Measurements from ENCODE around the gene DZANK1. TPM values are rescaled to one million over a fixed set of nuclear protein-coding genes. Genes with fewer than 3 reads are reported as not detected.

Gene DZANK1
- total and polyA plus RNA-seq, 9 donors, result 1.5 to 3.9 (median 1.8) TPM

GRCh38 chr20:18443886-18444285 is 22.9 kb downstream of the DZANK1 start:
- Histone ChIP-seq H3K9me3 (replicated peaks; ENCODE audit: control insufficient read depth, low read depth, low read length) (no peaks in the 10 kb centered on the region), H3K27me3 (ENCODE audit: control insufficient read depth, insufficient read depth, low read length) (no peaks in the 10 kb centered on the region), H3K4me1 (ENCODE audit: control insufficient read depth, insufficient read depth, low read length) (peaks cover 4% of the 10 kb centered on the region), H3K36me3 (ENCODE audit: control insufficient read depth, insufficient read depth, low read length) (no peaks in the 10 kb centered on the region), H3K4me3 (ENCODE audit: low read length) (no peak overlapping the region), H3K27ac (ENCODE audit: low read length) (no peak overlapping the region)
- 60% methylated on average over 4 of the region's 4 CpGs for WGBS (ENCODE audit: insufficient coverage)
- peak; percentile 9 for DNase-seq

DNA sequence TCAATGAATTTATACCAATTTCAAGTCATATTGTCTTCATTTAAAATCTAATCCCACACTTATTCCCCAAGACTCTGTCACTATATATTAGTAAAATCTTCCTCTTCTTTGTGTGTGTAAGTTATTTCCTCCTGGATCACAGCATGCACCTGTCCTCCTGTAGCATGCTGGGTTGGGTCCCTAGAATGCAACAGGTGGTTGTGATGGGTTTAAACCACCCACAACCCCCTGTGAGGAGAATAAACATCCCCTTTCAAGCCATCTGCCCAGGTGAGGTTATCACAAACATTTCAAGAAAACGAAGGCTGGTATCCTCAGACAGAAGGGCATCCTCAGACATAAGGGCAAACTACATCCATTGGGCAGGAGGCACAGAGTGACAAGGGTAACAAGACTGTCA is 26.4 kb downstream of the DZANK1 start:
- Histone ChIP-seq H3K36me3 (ENCODE audit: control insufficient read depth, insufficient read depth, low read length) (no peaks in the 10 kb centered on the region), H3K9me3 (replicated peaks; ENCODE audit: control insufficient read depth, low read depth, low read length) (no peaks in the 10 kb centered on the region), H3K4me1 (ENCODE audit: control insufficient read depth, insufficient read depth, low read length) (peaks cover 4% of the 10 kb centered on the region), H3K27ac (ENCODE audit: low read length) (no peak overlapping the region), H3K27me3 (ENCODE audit: control insufficient read depth, insufficient read depth, low read length) (no peaks in the 10 kb centered on the region), H3K4me3 (ENCODE audit: low read length) (no peak overlapping the region)
- no peak for DNase-seq
- 0% methylated on average over 1 of the region's 1 CpG for WGBS (ENCODE audit: insufficient coverage)

DNA sequence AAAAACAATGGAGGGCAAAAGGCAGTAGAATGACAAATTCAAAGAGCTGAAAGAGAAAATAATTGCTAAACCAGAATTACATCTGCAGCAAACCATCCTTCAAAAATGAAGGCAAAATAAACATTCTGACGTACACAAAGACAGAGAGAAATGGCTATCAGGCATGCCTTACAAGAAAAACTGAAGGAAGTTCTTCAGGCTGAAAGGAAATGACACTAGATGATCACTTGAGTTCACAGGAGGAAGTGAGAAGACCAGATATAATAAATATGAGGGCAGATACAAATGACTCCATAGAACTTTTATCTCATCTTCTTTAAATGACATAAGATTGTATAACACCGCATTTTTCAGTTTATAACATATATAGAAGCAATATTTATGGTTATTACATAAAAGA is 30.0 kb downstream of the DZANK1 start:
- no peaks in the 10 kb centered on the region for H3K27me3 ChIP-seq (ENCODE audit: control insufficient read depth, insufficient read depth, low read length)
- peak; percentile 12 for DNase-seq
- no peaks in the 10 kb centered on the region for H3K4me1 ChIP-seq (ENCODE audit: control insufficient read depth, insufficient read depth, low read length)
- no peaks in the 10 kb centered on the region for H3K36me3 ChIP-seq (ENCODE audit: control insufficient read depth, insufficient read depth, low read length)
- WGBS (ENCODE audit: insufficient coverage), result no CpG with 5 or more reads among the region's 2 CpGs
- no peak overlapping the region for H3K27ac ChIP-seq (ENCODE audit: low read length)
- no peak overlapping the region for H3K4me3 ChIP-seq (ENCODE audit: low read length)
- H3K9me3 ChIP-seq (replicated peaks; ENCODE audit: control insufficient read depth, low read depth, low read length), result no peaks in the 10 kb centered on the region

- DNase-seq, result no peak
- no peaks in the 10 kb centered on the region for H3K27me3 ChIP-seq (ENCODE audit: control insufficient read depth, insufficient read depth, low read length)
- H3K36me3 ChIP-seq (ENCODE audit: control insufficient read depth, insufficient read depth, low read length), result peaks cover 2% of the 10 kb centered on the region
- H3K27ac ChIP-seq (ENCODE audit: low read length), result no peak overlapping the region
- H3K4me1 ChIP-seq (ENCODE audit: control insufficient read depth, insufficient read depth, low read length), result no peaks in the 10 kb centered on the region
- 48% methylated on average over 5 of the region's 6 CpGs for WGBS (ENCODE audit: insufficient coverage)
- no peaks in the 10 kb centered on the region for H3K9me3 ChIP-seq (replicated peaks; ENCODE audit: control insufficient read depth, low read depth, low read length)
- H3K4me3 ChIP-seq (ENCODE audit: low read length), result no peak overlapping the region
Observed at GRCh38 chr20:18431206-18431605, 35.6 kb downstream of the DZANK1 start.

DNA sequence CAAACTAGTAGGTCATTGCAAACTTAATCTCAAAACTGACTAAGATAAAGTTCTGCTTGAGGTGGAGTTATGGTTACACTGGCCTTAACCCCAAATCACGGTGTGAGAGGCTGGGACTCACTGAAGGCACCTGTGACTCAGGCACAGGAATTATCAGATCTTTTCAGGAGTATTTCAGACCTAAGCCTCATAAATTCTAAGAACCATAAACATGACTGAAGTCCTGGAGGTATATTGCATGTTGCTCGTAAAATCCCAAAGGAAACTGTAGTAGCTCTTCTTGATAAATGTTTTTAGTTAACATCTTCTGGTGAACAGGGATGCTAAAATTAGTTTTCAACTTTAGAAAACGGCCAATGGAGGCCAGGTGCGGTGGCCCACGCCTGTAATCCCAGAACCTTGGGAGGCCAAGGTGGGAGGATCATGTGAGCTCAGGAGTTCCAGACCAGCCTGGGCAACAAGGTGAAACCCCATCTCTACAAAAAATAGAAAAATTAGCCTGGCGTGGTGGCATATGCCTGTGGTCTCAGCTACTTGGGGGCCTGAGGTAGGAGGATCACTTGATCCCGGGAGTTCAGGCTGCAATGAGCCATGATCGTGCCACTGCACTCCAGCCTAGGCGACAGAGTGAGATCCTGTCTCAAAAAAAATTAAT is 36.5 kb downstream of the DZANK1 start:
- Histone ChIP-seq H3K4me3 (ENCODE audit: low read length) (no peak overlapping the region), H3K9me3 (replicated peaks; ENCODE audit: control insufficient read depth, low read depth, low read length) (no peaks in the 10 kb centered on the region)

GRCh38 chr20:18428490-18429173 is 38.2 kb downstream of the DZANK1 start:
- Histone ChIP-seq H3K4me1 (ENCODE audit: control insufficient read depth, insufficient read depth, low read length) (no peaks in the 10 kb centered on the region), H3K4me3 (ENCODE audit: low read length) (no peak overlapping the region), H3K27ac (ENCODE audit: low read length) (no peak overlapping the region), H3K27me3 (ENCODE audit: control insufficient read depth, insufficient read depth, low read length) (no peaks in the 10 kb centered on the region), H3K9me3 (replicated peaks; ENCODE audit: control insufficient read depth, low read depth, low read length) (no peaks in the 10 kb centered on the region), H3K36me3 (ENCODE audit: control insufficient read depth, insufficient read depth, low read length) (peaks cover 5% of the 10 kb centered on the region)
- DNase-seq, result peak; percentile 15
- WGBS (ENCODE audit: insufficient coverage), result 71% methylated on average over 1 of the region's 3 CpGs

More for the DNA sequence above, 36.5 kb downstream of the DZANK1 start:
- Histone ChIP-seq H3K27ac (ENCODE audit: low read length) (no peak overlapping the region), H3K27me3 (ENCODE audit: control insufficient read depth, insufficient read depth, low read length) (no peaks in the 10 kb centered on the region), H3K36me3 (ENCODE audit: control insufficient read depth, insufficient read depth, low read length) (peaks cover 5% of the 10 kb centered on the region), H3K4me1 (ENCODE audit: control insufficient read depth, insufficient read depth, low read length) (no peaks in the 10 kb centered on the region)
- no peak for DNase-seq
- WGBS (ENCODE audit: insufficient coverage), result no CpG with 5 or more reads among the region's 9 CpGs

DNA sequence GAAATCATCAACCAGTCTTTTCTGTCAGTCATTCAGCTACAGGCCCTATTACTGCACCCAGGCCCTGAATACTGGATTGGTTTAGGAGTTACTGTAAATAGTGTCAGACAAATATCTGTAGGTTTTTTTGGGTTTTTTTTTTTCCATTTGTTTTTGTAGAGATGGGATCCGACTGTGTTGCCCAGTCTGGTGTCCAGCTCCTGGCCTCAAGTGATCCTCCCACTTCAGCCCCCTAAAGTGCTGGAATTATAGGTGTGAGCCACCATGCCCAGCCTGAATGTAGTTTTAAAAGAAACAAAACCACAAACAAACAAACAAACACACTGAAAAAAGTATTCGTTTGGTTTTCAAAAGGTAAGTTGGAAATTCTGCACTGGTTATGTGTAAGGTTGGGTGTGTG is 39.6 kb downstream of the DZANK1 start:
- no peak overlapping the region for H3K4me3 ChIP-seq (ENCODE audit: low read length)
- no peaks in the 10 kb centered on the region for H3K4me1 ChIP-seq (ENCODE audit: control insufficient read depth, insufficient read depth, low read length)
- WGBS (ENCODE audit: insufficient coverage), result 100% methylated on average over 1 of the region's 2 CpGs
- H3K9me3 ChIP-seq (replicated peaks; ENCODE audit: control insufficient read depth, low read depth, low read length), result no peaks in the 10 kb centered on the region
- no peaks in the 10 kb centered on the region for H3K27me3 ChIP-seq (ENCODE audit: control insufficient read depth, insufficient read depth, low read length)
- no peak for DNase-seq
- H3K27ac ChIP-seq (ENCODE audit: low read length), result no peak overlapping the region
- H3K36me3 ChIP-seq (ENCODE audit: control insufficient read depth, insufficient read depth, low read length), result peaks cover 5% of the 10 kb centered on the region

DNA sequence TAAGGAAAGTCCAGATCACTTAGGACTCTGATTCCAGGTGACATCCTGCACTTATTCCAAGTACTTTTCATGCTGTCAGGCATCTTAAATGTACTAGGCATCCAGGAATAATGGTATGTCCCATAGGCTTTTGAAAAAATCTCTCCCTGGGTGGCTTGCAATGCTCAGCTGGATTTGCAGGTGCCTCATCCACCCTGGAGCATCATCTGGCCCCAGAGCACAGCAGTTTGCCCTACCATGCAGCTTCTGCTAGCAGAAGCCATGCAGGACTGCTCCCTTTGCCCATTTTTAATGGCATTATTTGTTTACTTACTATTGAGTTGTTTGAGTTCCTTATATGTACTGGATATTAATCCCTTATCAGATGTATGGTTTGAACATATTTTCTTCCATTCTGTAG is 45.2 kb downstream of the DZANK1 start:
- Histone ChIP-seq H3K27ac (ENCODE audit: low read length) (no peak overlapping the region), H3K27me3 (ENCODE audit: control insufficient read depth, insufficient read depth, low read length) (no peaks in the 10 kb centered on the region), H3K9me3 (replicated peaks; ENCODE audit: control insufficient read depth, low read depth, low read length) (no peaks in the 10 kb centered on the region), H3K36me3 (ENCODE audit: control insufficient read depth, insufficient read depth, low read length) (peaks cover 3% of the 10 kb centered on the region), H3K4me3 (ENCODE audit: low read length) (no peak overlapping the region), H3K4me1 (ENCODE audit: control insufficient read depth, insufficient read depth, low read length) (no peaks in the 10 kb centered on the region)
- DNase-seq, result no peak

GRCh38 chr20:18416486-18416885 is 50.3 kb downstream of the DZANK1 start:
- H3K36me3 ChIP-seq (ENCODE audit: control insufficient read depth, insufficient read depth, low read length), result no peaks in the 10 kb centered on the region
- peaks cover 2% of the 10 kb centered on the region for H3K4me1 ChIP-seq (ENCODE audit: control insufficient read depth, insufficient read depth, low read length)
- no peak overlapping the region for H3K27ac ChIP-seq (ENCODE audit: low read length)
- H3K9me3 ChIP-seq (replicated peaks; ENCODE audit: control insufficient read depth, low read depth, low read length), result no peaks in the 10 kb centered on the region
- H3K4me3 ChIP-seq (ENCODE audit: low read length), result no peak overlapping the region
- 86% methylated on average over 2 of the region's 5 CpGs for WGBS (ENCODE audit: insufficient coverage)
- no peaks in the 10 kb centered on the region for H3K27me3 ChIP-seq (ENCODE audit: control insufficient read depth, insufficient read depth, low read length)
- no peak for DNase-seq

- no peak for DNase-seq
- H3K36me3 ChIP-seq (ENCODE audit: control insufficient read depth, insufficient read depth, low read length), result no peaks in the 10 kb centered on the region
- H3K27ac ChIP-seq (ENCODE audit: low read length), result no peak overlapping the region
- no peaks in the 10 kb centered on the region for H3K27me3 ChIP-seq (ENCODE audit: control insufficient read depth, insufficient read depth, low read length)
- peaks cover 2% of the 10 kb centered on the region for H3K4me1 ChIP-seq (ENCODE audit: control insufficient read depth, insufficient read depth, low read length)
- H3K9me3 ChIP-seq (replicated peaks; ENCODE audit: control insufficient read depth, low read depth, low read length), result no peaks in the 10 kb centered on the region
- WGBS (ENCODE audit: insufficient coverage), result 69% methylated on average over 3 of the region's 5 CpGs
- H3K4me3 ChIP-seq (ENCODE audit: low read length), result no peak overlapping the region
Observed at GRCh38 chr20:18414140-18414539, 52.7 kb downstream of the DZANK1 start.

Data from muscle of leg (tissue), 11 donors.